Kidney (tissue), 14 donors: ENCODE data around the gene C17orf67. TPM values are rescaled to one million over a fixed set of nuclear protein-coding genes. Genes with fewer than 3 reads are reported as not detected.

Source experiments
- DNase-seq, 5 donors: peaks; one replicate each; pipeline ENCODE4 v3.0.0-alpha.2; 2013 to 2020
- FAIRE-seq: peaks from 2 replicates; lab custom pipeline; 2012; peaks lifted over from hg19 to GRCh38; lab: Jason Lieb, UNC
- H3K27ac ChIP-seq, 2 donors: one replicate each; pipeline ENCODE4 v1.7.0; 2013; ENCODE audit warnings: low read depth in 2 of 2, low read length in 2 of 2, inconsistent platforms in 1 of 2
- H3K27me3 ChIP-seq: one replicate; pipeline ENCODE4 v1.7.1; 2013; ENCODE audit warnings: low read length, inconsistent platforms; ENCODE audit not compliant: control insufficient read depth, insufficient read depth
- H3K36me3 ChIP-seq, 3 donors: one replicate each; pipeline versions ENCODE4 v1.7.0 to v1.7.1; 2013; ENCODE audit warnings: low read length in 3 of 3, control low read depth in 1 of 3, inconsistent platforms in 1 of 3; ENCODE audit not compliant: insufficient read depth in 3 of 3, control insufficient read depth in 2 of 3
- H3K4me1 ChIP-seq, 3 donors: one replicate each; pipeline versions ENCODE4 v1.7.0 to v1.7.1; 2013; ENCODE audit warnings: low read length in 3 of 3, inconsistent platforms in 1 of 3, low read depth in 1 of 3; ENCODE audit not compliant: control insufficient read depth in 2 of 3, insufficient read depth in 2 of 3
- H3K4me3 ChIP-seq, 3 donors: one replicate each; pipeline versions ENCODE4 v1.7.0 to v1.8.1; 2013; ENCODE audit warnings: low read length in 3 of 3, control low read depth in 1 of 3, inconsistent platforms in 1 of 3
- H3K9ac ChIP-seq, 3 donors: one replicate each; pipeline versions ENCODE4 v1.7.0 to v1.7.1; 2013; ENCODE audit warnings: low read length in 3 of 3, control low read depth in 1 of 3, inconsistent platforms in 1 of 3
- H3K9me3 ChIP-seq, 3 donors: one replicate each; pipeline versions ENCODE4 v1.7.0 to v1.7.1; 2013; ENCODE audit warnings: low read length in 3 of 3, control low read depth in 1 of 3, inconsistent platforms in 1 of 3; ENCODE audit not compliant: control insufficient read depth in 2 of 3, insufficient read depth in 1 of 3
- CTCF ChIP-seq: IDR thresholded peaks from 3 replicates; pipeline ENCODE4 v1.5.1; 2012; ENCODE audit warnings: mild to moderate bottlenecking, moderate library complexity, borderline replicate concordance; ENCODE audit not compliant: insufficient read depth; ENCODE audit errors: extremely low read depth
- intact Hi-C: fragments of 100-400 bp; cut with DNase I; formaldehyde crosslinking; loops from one replicate; pipeline ENCODE4 v1.11.1; 2022
- polyA plus RNA-seq: library from polyadenylated mRNA; stranded (reverse); fragments of 350-450 nt; fragmentation: Illumina TruSeq; extraction: RNeasy Lipid Tissue Mini Kit (QIAGEN cat#74804); gene quantifications from one replicate; pipeline ENCODE4 v1.2.3, GENCODE V29; 2014; ENCODE audit warnings: low read depth, low replicate concordance; ENCODE audit not compliant: insufficient read depth
- total RNA-seq: library from RNA; stranded (reverse); fragmentation: NEBNext Ultra II Directional; extraction: Animal tissue kit (Norgen Biotek cat#: 25700); gene quantifications from one replicate; pipeline ENCODE4 v1.2.1, GENCODE V29; 2021
- donor health status: control.
- donor health status: control.
- donor health status: control.
- donor health status: control.
- donor health status: control.
- donor health status: DM: yes; HTN: yes; CAD: no.
- donor health status: Normal renal cell carcinoma (clear cell type).

C17orf67 gene
- total and polyA plus RNA-seq, 2 donors from 2014 or later: 0.69 to 2.0 TPM

GRCh38 chr17:56806949-56807348, 26.8 kb downstream of the C17orf67 start:
- intact Hi-C loops: no loop called here
- Histone ChIP-seq H3K9me3 (no peaks in the 10 kb centered on the region), H3K9ac (no peak overlapping the region), H3K27ac (no peak overlapping the region), H3K36me3 (no peaks in the 10 kb centered on the region), H3K4me1 (no peaks in the 10 kb centered on the region), H3K4me3 (no peak overlapping the region), H3K27me3 (no peaks in the 10 kb centered on the region)
- no peak for FAIRE-seq
- TF ChIP-seq CTCF: no peak
- no peak for DNase-seq

- no peak for TF ChIP-seq CTCF
- Histone ChIP-seq H3K9me3 (no peaks in the 10 kb centered on the region), H3K27me3 (no peaks in the 10 kb centered on the region), H3K4me3 (no peak overlapping the region), H3K27ac (no peak overlapping the region), H3K4me1 (no peaks in the 10 kb centered on the region), H3K9ac (no peak overlapping the region), H3K36me3 (no peaks in the 10 kb centered on the region)
- intact Hi-C loops: no loop called here
- FAIRE-seq: no peak
- no peak for DNase-seq
These were observed 29.3 kb downstream of the C17orf67 start for GRCh38 chr17:56804454-56804853.

GRCh38 chr17:56803071-56803470, 30.6 kb downstream of the C17orf67 start:
- DNase-seq (no peak), FAIRE-seq (no peak)
- H3K9me3 ChIP-seq: no peaks in the 10 kb centered on the region
- H3K27me3 ChIP-seq: no peaks in the 10 kb centered on the region
- H3K4me3 ChIP-seq: no peak overlapping the region
- no peak for TF ChIP-seq CTCF
- H3K36me3 ChIP-seq: no peaks in the 10 kb centered on the region
- H3K4me1 ChIP-seq: no peaks in the 10 kb centered on the region
- H3K27ac ChIP-seq: no peak overlapping the region
- H3K9ac ChIP-seq: no peak overlapping the region
- intact Hi-C loops: no loop called here
